HEK293 (cell line): Measurements from ENCODE around the gene TIGD4.

ENCODE experiments used
- CTCF ChIP-seq: fragments of 450-650 bp; formaldehyde crosslinking; IDR thresholded peaks from 2 replicates; pipeline ENCODE4 v1.5.1; 2016; ENCODE audit warnings: missing biosample characterization, missing genetic modification characterization
- KLF17 ChIP-seq: fragments of 450-650 bp; formaldehyde crosslinking; IDR thresholded peaks from 2 replicates; pipeline ENCODE4 v1.5.1; 2016; ENCODE audit warnings: missing biosample characterization, missing genetic modification characterization
- REST ChIP-seq: fragments of 450-650 bp; formaldehyde crosslinking; IDR thresholded peaks from 2 replicates; pipeline ENCODE4 v1.5.1; 2016; ENCODE audit warnings: missing biosample characterization, missing genetic modification characterization
- SP2 ChIP-seq: fragments of 450-650 bp; formaldehyde crosslinking; IDR thresholded peaks from 2 replicates; pipeline ENCODE4 v1.5.1; 2016; ENCODE audit warnings: missing biosample characterization, missing genetic modification characterization
- ZNF501 ChIP-seq: fragments of 450-650 bp; formaldehyde crosslinking; IDR thresholded peaks from 2 replicates; pipeline ENCODE4 v1.5.1; 2016; ENCODE audit warnings: missing biosample characterization, missing genetic modification characterization
- ZNF837 ChIP-seq: fragments of 450-650 bp; formaldehyde crosslinking; IDR thresholded peaks from 2 replicates; pipeline ENCODE4 v1.5.1; 2016; ENCODE audit warnings: missing biosample characterization, missing genetic modification characterization

- TF ChIP-seq CTCF (no peak), ZNF837 (tag by site-specific recombination) (no peak), KLF17 (tag by site-specific recombination) (no peak), SP2 (no peak), REST (tag by site-specific recombination) (no peak), ZNF501 (no peak)
Observed at GRCh38 chr4:152778656-152779512, 646 bp downstream of the TIGD4 start.
